PC-3 (cell line): ENCODE results near the gene PWP1. TPM values are rescaled to one million over a fixed set of nuclear protein-coding genes. Genes with fewer than 3 reads are reported as not detected.

Experiments
- ATAC-seq: fragments of 200-7000 bp; cut with Tn5 transposase; 2 replicates; pipeline ENCODE4 v1.9.1; 2020; ENCODE audit warnings: mild to moderate bottlenecking, moderate library complexity
- BruUV-seq: library from RNA; stranded (reverse); fragments of 400-500 nt; replicated peaks from 2 replicates; lab custom pipeline; 2021; lab: Mats Ljungman, UMichigan
- CTCF ChIA-PET: fragments of 300-600 bp; sonication (Branson Sonifier 250); formaldehyde crosslinking; loops from one replicate; lab custom pipeline; 2022; ENCODE audit warnings: antibody characterized with exemption; lab: Charles Lee
- POLR2A ChIA-PET: fragments of 300-600 bp; sonication (Branson Sonifier 250); formaldehyde crosslinking; loops from one replicate; lab custom pipeline; 2022; ENCODE audit warnings: antibody characterized with exemption; ENCODE audit not compliant: unreplicated experiment; lab: Charles Lee
- DNase-seq: peaks from one replicate; pipeline ENCODE4 v3.0.0-alpha.2; 2015
- H2AFZ ChIP-seq: fragments of 300-600 bp; sonication (generic); 2 replicates; pipeline ENCODE4 v1.6.0; 2016; ENCODE audit warnings: antibody characterized with exemption, low read length
- H3F3A ChIP-seq: fragments of 300-600 bp; sonication (generic); one replicate; pipeline ENCODE4 v1.6.0; 2017; ENCODE audit warnings: antibody characterized with exemption, low read length, control low read depth, mild to moderate bottlenecking; ENCODE audit not compliant: unreplicated experiment
- H3K27ac ChIP-seq: fragments of 300-600 bp; sonication (generic); 2 replicates; pipeline ENCODE4 v1.5.1; 2016; ENCODE audit warnings: mild to moderate bottlenecking, low read length
- H3K27me3 ChIP-seq: fragments of 300-600 bp; sonication (generic); 2 replicates; pipeline ENCODE4 v1.6.1; 2016; ENCODE audit warnings: low read length, mixed read lengths
- H3K36me3 ChIP-seq: fragments of 300-600 bp; sonication (generic); 2 replicates; pipeline ENCODE4 v1.6.1; 2016; ENCODE audit warnings: low read depth, mixed run types, low read length, mixed read lengths
- H3K4me1 ChIP-seq: fragments of 300-600 bp; sonication (generic); 2 replicates; pipeline ENCODE4 v1.5.1; 2016; ENCODE audit warnings: low read length; ENCODE audit not compliant: insufficient read depth
- H3K4me2 ChIP-seq: fragments of 300-600 bp; sonication (generic); 2 replicates; pipeline ENCODE4 v1.6.0; 2016; ENCODE audit warnings: low read length
- H3K4me3 ChIP-seq: fragments of 300-600 bp; sonication (generic); 2 replicates; pipeline ENCODE4 v1.5.1; 2016; ENCODE audit warnings: mild to moderate bottlenecking, low read length, mixed read lengths
- H3K79me2 ChIP-seq: fragments of 300-600 bp; sonication (generic); 2 replicates; pipeline ENCODE4 v1.6.1; 2017; ENCODE audit warnings: low read length, mixed read lengths
- H3K9ac ChIP-seq: fragments of 300-600 bp; sonication (generic); 2 replicates; pipeline ENCODE4 v1.6.0; 2016; ENCODE audit warnings: mild to moderate bottlenecking, low read length
- H3K9me2 ChIP-seq: fragments of 300-600 bp; sonication (generic); replicated peaks from 2 replicates; pipeline ENCODE4 v1.6.1; 2016; ENCODE audit warnings: mixed run types, low read length, mixed read lengths
- H3K9me3 ChIP-seq: fragments of 300-600 bp; sonication (generic); 2 replicates; pipeline ENCODE4 v1.6.1; 2016; ENCODE audit warnings: low read length, mixed read lengths
- H4K20me1 ChIP-seq: fragments of 300-600 bp; sonication (generic); 2 replicates; pipeline ENCODE4 v1.6.1; 2016; ENCODE audit warnings: low read length, mixed read lengths
- CTCF ChIP-seq: fragments of 300-600 bp; sonication (generic); conservative IDR thresholded peaks from 2 replicates; pipeline ENCODE4 v1.5.1; 2017; ENCODE audit warnings: antibody characterized with exemption, low read depth, mild to moderate bottlenecking, low read length
- EZH2 ChIP-seq: fragments of 300-600 bp; sonication (generic); IDR thresholded peaks from one replicate; pipeline ENCODE4 v1.6.1; 2017; ENCODE audit warnings: antibody characterized with exemption, mild to moderate bottlenecking, low read length; ENCODE audit not compliant: unreplicated experiment
- EZH2phosphoT487 ChIP-seq: fragments of 300-600 bp; sonication (generic); IDR thresholded peaks from 2 replicates; pipeline ENCODE4 v1.6.1; 2018; ENCODE audit warnings: mild to moderate bottlenecking, antibody characterized with exemption, low read length, borderline replicate concordance
- intact Hi-C: fragments of 100-400 bp; cut with micrococcal nuclease; formaldehyde crosslinking; loops from 2 replicates; pipeline ENCODE4 v1.9.0; 2023
- total RNA-seq: library from RNA; depleted of rRNA; stranded (reverse); fragments of >200 nt; gene quantifications from 2 replicates; pipeline ENCODE4 v1.2.3, GENCODE V29; 2014

Gene PWP1
- total RNA-seq, 1 experiment from 2014 or later = 85.8 TPM

DNA sequence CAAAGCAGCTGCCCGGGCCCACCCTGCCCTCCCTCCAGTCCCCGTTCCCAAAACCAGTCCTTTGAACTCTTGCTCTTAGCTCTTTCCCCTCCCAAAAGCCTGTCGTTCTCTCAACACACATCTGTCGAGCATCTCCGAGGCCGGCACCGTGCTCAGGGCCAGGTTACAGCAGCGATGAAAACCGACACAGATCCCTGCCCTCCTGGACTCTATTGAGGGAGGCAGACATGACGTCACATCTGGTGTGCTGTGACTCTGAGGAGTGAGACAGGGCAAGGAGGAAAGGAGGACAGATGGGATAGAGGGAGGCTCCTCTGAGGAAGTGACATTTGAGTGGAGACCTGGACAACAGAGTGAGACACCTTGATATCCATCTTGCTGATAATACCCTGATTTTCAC, 34.6 kb upstream of the PWP1 start:
- Histone ChIP-seq H3K4me2 (no peak overlapping the region), H4K20me1 (no peaks in the 10 kb centered on the region), H3K9ac (no peak overlapping the region), H3F3A (no peaks in the 10 kb centered on the region), H3K4me1 (no peaks in the 10 kb centered on the region), H3K79me2 (no peaks in the 10 kb centered on the region), H3K27me3 (no peaks in the 10 kb centered on the region), H3K9me2 (no peaks in the 10 kb centered on the region), H2AFZ (no peak overlapping the region), H3K4me3 (no peak overlapping the region), H3K36me3 (no peaks in the 10 kb centered on the region), H3K27ac (no peak overlapping the region), H3K9me3 (no peaks in the 10 kb centered on the region)
- BruUV-seq = no TSS peak
- DNase-seq (no peak), ATAC-seq (no peak)
- TF ChIP-seq EZH2phosphoT487 (no peak), EZH2 (no peak), CTCF (no peak)
- intact Hi-C loops = no loop called here
- ChIA-PET POLR2A (no interaction called here), CTCF (no interaction called here)

GRCh38 chr12:107651571-107652449, 33.8 kb upstream of the PWP1 start:
- no peak for DNase-seq
- no peaks in the 10 kb centered on the region for H4K20me1 ChIP-seq
- no peak overlapping the region for H2AFZ ChIP-seq
- intact Hi-C loops = no loop called here
- CTCF ChIA-PET = no interaction called here
- no peaks in the 10 kb centered on the region for H3F3A ChIP-seq
- no TSS peak for BruUV-seq
- no peak overlapping the region for H3K4me2 ChIP-seq
- no peak for ATAC-seq
- H3K9ac ChIP-seq = no peak overlapping the region
- no peak overlapping the region for H3K27ac ChIP-seq
- no peaks in the 10 kb centered on the region for H3K36me3 ChIP-seq
- no peak for TF ChIP-seq EZH2phosphoT487
- no peak for TF ChIP-seq EZH2
- TF ChIP-seq CTCF = no peak
- POLR2A ChIA-PET = no interaction called here
- H3K9me3 ChIP-seq = no peaks in the 10 kb centered on the region
- H3K27me3 ChIP-seq = no peaks in the 10 kb centered on the region
- H3K79me2 ChIP-seq = no peaks in the 10 kb centered on the region
- H3K4me1 ChIP-seq = no peaks in the 10 kb centered on the region
- H3K9me2 ChIP-seq = no peaks in the 10 kb centered on the region
- no peak overlapping the region for H3K4me3 ChIP-seq

DNA sequence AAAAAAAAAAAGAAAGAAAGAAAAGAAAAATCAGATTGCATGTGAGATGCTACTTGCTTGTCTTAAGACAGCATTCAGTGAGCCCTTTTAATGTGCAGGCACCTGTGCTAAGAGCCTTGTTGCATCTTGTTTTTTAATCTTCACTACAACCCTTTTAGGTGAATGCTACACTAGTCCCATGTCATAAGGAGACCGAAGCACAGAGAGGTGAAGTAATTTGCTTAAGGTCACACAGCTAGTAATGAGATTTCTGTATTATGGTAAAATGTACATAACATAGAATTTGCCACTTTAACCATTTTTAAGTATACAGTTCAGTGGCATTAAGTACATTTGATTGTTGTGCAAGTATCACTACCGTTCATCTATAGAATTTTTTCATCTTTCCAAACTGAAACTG, 32.1 kb upstream of the PWP1 start:
- POLR2A ChIA-PET = no interaction called here
- no peaks in the 10 kb centered on the region for H3K27me3 ChIP-seq
- DNase-seq (no peak), ATAC-seq (no peak)
- intact Hi-C loops = no loop called here
- CTCF ChIA-PET = no interaction called here
- H3K4me1 ChIP-seq = no peaks in the 10 kb centered on the region
- no peaks in the 10 kb centered on the region for H3K9me2 ChIP-seq
- H4K20me1 ChIP-seq = no peaks in the 10 kb centered on the region
- no peaks in the 10 kb centered on the region for H3K9me3 ChIP-seq
- no TSS peak for BruUV-seq
- H3K27ac ChIP-seq = no peak overlapping the region
- no peak overlapping the region for H2AFZ ChIP-seq
- H3F3A ChIP-seq = no peaks in the 10 kb centered on the region
- H3K79me2 ChIP-seq = no peaks in the 10 kb centered on the region
- no peaks in the 10 kb centered on the region for H3K36me3 ChIP-seq
- H3K4me2 ChIP-seq = no peak overlapping the region
- no peak overlapping the region for H3K4me3 ChIP-seq
- no peak overlapping the region for H3K9ac ChIP-seq
- no peak for TF ChIP-seq EZH2
- no peak for TF ChIP-seq CTCF
- no peak for TF ChIP-seq EZH2phosphoT487
